MM.1S (cell line): Measurements from ENCODE around the gene INPP5J.

Experiments used
- DNase-seq: peaks from one replicate; pipeline ENCODE4 v3.0.0-alpha.2; 2015
- H2AFZ ChIP-seq: fragments of 300-600 bp; sonication (generic); 2 replicates; pipeline ENCODE4 v1.6.0; 2016; ENCODE audit warnings: antibody characterized with exemption, low read length
- H3F3A ChIP-seq: fragments of 300-600 bp; sonication (generic); 2 replicates; pipeline ENCODE4 v1.6.1; 2016; ENCODE audit warnings: mild to moderate bottlenecking, antibody characterized with exemption, low read length, moderate library complexity, mixed read lengths; ENCODE audit not compliant: insufficient read depth
- H3K27ac ChIP-seq: fragments of 300-600 bp; sonication (generic); 2 replicates; pipeline ENCODE4 v1.5.1; 2016; ENCODE audit warnings: mild to moderate bottlenecking, low read length
- H3K27me3 ChIP-seq: fragments of 300-600 bp; sonication (generic); replicated peaks from 2 replicates; pipeline ENCODE4 v1.6.0; 2016; ENCODE audit warnings: low read length; ENCODE audit not compliant: insufficient read depth
- H3K36me3 ChIP-seq: fragments of 300-600 bp; sonication (generic); replicated peaks from 2 replicates; pipeline ENCODE4 v1.6.1; 2016; ENCODE audit warnings: mild to moderate bottlenecking, low read length, mixed read lengths; ENCODE audit not compliant: insufficient read depth
- H3K4me1 ChIP-seq: fragments of 300-600 bp; sonication (generic); 2 replicates; pipeline ENCODE4 v1.6.1; 2016; ENCODE audit warnings: low read length, mixed read lengths
- H3K4me2 ChIP-seq: fragments of 300-600 bp; sonication (generic); 2 replicates; pipeline ENCODE4 v1.6.0; 2016; ENCODE audit warnings: low read depth, low read length
- H3K4me3 ChIP-seq: fragments of 300-600 bp; sonication (generic); 2 replicates; pipeline ENCODE4 v1.5.1; 2016; ENCODE audit warnings: low read length, mixed read lengths
- H3K79me2 ChIP-seq: fragments of 300-600 bp; sonication (generic); 2 replicates; pipeline ENCODE4 v1.6.1; 2016; ENCODE audit warnings: mixed run types, low read length, mixed read lengths
- H3K9ac ChIP-seq: fragments of 300-600 bp; sonication (generic); 2 replicates; pipeline ENCODE4 v1.6.1; 2016; ENCODE audit warnings: low read length, mixed read lengths
- H3K9me2 ChIP-seq: fragments of 300-600 bp; sonication (generic); replicated peaks from 2 replicates; pipeline ENCODE4 v1.6.1; 2016; ENCODE audit warnings: mild to moderate bottlenecking, low read length, mixed read lengths; ENCODE audit not compliant: insufficient read depth
- H3K9me3 ChIP-seq: fragments of 300-600 bp; sonication (generic); replicated peaks from 2 replicates; pipeline ENCODE4 v1.6.1; 2016; ENCODE audit warnings: mild to moderate bottlenecking, low read length, mixed read lengths; ENCODE audit not compliant: insufficient read depth
- H4K20me1 ChIP-seq: fragments of 300-600 bp; sonication (generic); 2 replicates; pipeline ENCODE4 v1.6.1; 2016; ENCODE audit warnings: mild to moderate bottlenecking, low read length, moderate library complexity, mixed read lengths; ENCODE audit not compliant: insufficient read depth
- CTCF ChIP-seq: fragments of 300-600 bp; sonication (generic); IDR thresholded peaks from 2 replicates; pipeline ENCODE4 v1.5.1; 2016; ENCODE audit warnings: antibody characterized with exemption, low read length, mixed read lengths
- EZH2 ChIP-seq: fragments of 300-600 bp; sonication (generic); optimal IDR thresholded peaks from 2 replicates; pipeline ENCODE3; 2017; ENCODE audit warnings: low read depth, mild to moderate bottlenecking, antibody characterized with exemption, low read length, mixed read lengths
- EZH2phosphoT487 ChIP-seq: fragments of 300-600 bp; sonication (generic); IDR thresholded peaks from 2 replicates; pipeline ENCODE4 v1.6.1; 2018; ENCODE audit warnings: antibody characterized with exemption, low read length

INPP5J gene

GRCh38 chr22:31179345-31179744, 56.6 kb downstream of the INPP5J start:
- Histone ChIP-seq H4K20me1 (no peaks in the 10 kb centered on the region), H3F3A (no peaks in the 10 kb centered on the region), H3K79me2 (peaks cover 48% of the 10 kb centered on the region), H3K4me1 (no peaks in the 10 kb centered on the region), H2AFZ (no peak overlapping the region), H3K36me3 (no peaks in the 10 kb centered on the region), H3K4me3 (no peak overlapping the region), H3K27ac (no peak overlapping the region), H3K4me2 (no peak overlapping the region), H3K9me2 (no peaks in the 10 kb centered on the region), H3K9ac (no peak overlapping the region), H3K27me3 (no peaks in the 10 kb centered on the region), H3K9me3 (no peaks in the 10 kb centered on the region)
- no peak for DNase-seq
- no peak for TF ChIP-seq EZH2phosphoT487
- no peak for TF ChIP-seq EZH2
- TF ChIP-seq CTCF: no peak

GRCh38 chr22:31184015-31184414, 61.2 kb downstream of the INPP5J start:
- DNase-seq: no peak
- Histone ChIP-seq H3K27me3 (no peaks in the 10 kb centered on the region), H3K36me3 (no peaks in the 10 kb centered on the region), H3K4me2 (no peak overlapping the region), H3K9me3 (no peaks in the 10 kb centered on the region), H3K4me3 (no peak overlapping the region), H4K20me1 (no peaks in the 10 kb centered on the region), H2AFZ (no peak overlapping the region), H3F3A (no peaks in the 10 kb centered on the region), H3K4me1 (no peaks in the 10 kb centered on the region), H3K9ac (no peak overlapping the region), H3K27ac (no peak overlapping the region), H3K79me2 (peaks cover 8% of the 10 kb centered on the region), H3K9me2 (no peaks in the 10 kb centered on the region)
- TF ChIP-seq CTCF: no peak
- no peak for TF ChIP-seq EZH2phosphoT487
- TF ChIP-seq EZH2: no peak
